Renal pelvis (tissue), 4 donors: Measurements from ENCODE around the gene COPS4. TPM values are rescaled to one million over a fixed set of nuclear protein-coding genes. Genes with fewer than 3 reads are reported as not detected.
"Not testable (repeated sequence)": the region's sequence is repeated elsewhere in the genome, so short reads cannot be mapped to it uniquely, and the experiment has no call there.

Experiments used
- DNase-seq: peaks from one replicate; pipeline ENCODE4 v3.0.0-alpha.2; 2013
- polyA plus RNA-seq, 3 donors: library from polyadenylated mRNA; unstranded; fragments of 120-200 nt; gene quantifications; one replicate each; pipeline ENCODE4 v1.2.1, GENCODE V29; 2013; ENCODE audit not compliant: insufficient read length in 3 of 3

Gene COPS4
- polyA plus RNA-seq, 3 donors, result 71.6 to 80.7 (median 75.2) TPM

DNA sequence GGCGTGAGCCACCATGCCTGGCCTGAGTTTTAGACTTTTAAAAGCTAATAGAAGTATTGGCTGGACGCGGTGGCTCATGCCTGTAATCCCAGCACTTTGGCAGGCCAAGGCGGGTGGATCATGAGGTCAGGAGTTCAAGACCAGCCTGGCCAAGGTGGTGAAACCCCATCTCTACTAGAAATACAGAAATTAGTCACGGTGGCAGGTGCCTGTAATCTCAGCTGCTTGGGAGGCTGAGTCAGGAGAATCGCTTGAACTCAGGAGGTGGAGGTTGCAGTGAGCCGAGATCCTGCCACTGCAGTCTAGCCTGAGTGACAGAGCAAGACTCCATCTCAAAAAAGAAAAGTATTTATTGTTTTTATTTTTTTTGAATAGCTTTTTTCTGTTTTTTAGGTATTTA lies 39.8 kb downstream of the COPS4 start:
- DNase-seq, result not testable (repeated sequence)

DNA sequence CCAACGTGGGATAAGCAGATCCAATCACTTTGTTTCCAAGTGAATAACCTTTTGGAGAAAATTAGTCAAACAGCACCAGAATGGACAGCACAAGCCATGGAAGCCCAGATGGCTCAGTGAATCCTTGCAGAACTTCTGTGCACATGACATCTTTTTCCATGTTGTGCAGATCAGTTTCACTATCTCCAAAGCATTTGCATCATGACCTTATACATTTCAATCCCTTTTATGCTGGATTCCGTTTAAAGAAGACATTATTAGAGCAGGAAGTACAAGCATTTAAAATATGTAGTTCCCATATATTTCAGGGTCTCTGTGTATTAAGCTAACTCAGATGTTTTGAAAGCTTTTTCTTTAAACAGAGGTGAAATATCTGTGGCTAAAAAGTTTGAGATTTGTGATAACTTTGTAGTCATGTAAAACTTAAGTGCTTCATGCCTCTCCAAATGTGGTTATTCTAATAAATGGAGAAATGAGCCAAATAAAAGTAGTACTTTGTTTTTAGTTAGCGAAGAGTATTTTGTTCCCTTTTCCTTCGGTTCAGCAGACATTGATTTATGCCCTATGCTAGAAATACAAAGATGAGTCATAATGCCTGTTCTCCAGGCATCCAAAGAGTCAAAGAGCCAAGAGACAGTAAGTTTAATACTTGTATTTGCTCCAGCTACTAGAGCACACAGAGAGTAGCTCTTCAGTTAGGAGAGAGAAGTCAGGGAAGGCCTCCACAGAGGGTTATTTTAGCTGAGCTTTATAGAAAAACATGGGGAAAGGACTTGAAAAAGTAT lies 40.5 kb downstream of the COPS4 start:
- DNase-seq, result no peak

DNA sequence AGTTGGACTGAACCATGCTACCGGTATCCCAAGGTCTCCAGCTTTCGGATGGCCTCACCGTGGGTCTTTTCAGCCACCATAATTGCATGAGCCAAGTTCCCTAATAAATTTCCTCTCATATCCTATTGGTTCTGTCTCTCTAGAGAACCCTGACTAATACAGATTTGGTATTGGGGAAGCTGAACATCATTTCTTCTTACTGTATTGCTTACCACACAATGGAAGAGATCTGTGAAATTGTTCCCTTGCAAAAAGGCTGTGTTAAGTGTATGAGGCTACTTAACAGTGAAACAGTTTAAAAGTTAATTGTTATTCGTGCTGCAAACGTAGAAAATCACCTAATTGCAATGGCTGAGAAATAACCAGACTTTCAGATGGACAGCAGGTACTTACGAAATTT lies 45.6 kb downstream of the COPS4 start:
- no peak for DNase-seq

DNA sequence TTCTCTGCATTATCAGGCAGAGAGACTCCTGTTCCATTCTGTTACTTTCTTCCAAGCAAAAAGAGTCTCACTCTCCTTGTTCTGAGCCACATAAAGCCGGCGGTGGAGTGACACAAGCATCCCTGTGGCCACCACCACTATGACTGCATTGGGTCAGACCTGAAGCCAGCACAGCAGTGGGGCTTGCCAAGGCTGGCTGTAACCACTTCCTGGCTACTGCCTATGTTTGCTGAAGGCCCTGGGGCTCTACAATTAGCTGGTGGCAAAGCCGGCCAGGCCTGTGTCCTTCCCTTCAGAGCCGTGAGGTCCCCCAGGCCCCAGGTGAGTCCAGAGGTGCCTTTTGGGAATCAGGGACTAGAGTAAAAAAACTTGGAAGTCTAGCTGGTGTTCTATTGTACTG lies 47.8 kb downstream of the COPS4 start:
- no peak for DNase-seq

DNA sequence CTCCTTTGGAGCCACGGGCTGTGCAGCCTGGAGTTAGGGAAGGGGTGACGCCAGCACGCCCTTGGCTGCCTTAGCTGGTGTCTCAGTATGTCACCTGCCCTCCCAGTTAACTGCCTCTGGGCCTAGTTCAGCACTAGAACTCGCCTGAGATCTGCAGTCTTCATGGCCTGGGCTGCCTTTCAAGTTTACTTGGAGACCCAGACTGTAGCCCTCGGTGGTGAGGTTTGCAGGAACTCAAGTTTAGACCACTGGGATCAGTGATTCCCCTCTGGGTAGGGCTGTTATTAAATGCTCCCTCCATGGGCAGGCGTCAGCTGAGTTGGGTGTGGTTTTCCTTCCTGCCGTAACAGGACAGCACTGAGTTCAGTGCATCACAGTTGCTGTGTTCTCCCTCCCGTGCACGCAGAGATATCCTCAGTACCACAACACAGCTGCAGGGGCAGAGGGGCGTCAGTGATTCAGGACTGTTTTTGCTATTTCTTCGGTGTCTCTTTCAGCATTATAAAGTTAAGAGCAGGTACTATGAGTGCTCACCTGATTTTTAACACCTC lies 49.0 kb downstream of the COPS4 start:
- no peak for DNase-seq

DNA sequence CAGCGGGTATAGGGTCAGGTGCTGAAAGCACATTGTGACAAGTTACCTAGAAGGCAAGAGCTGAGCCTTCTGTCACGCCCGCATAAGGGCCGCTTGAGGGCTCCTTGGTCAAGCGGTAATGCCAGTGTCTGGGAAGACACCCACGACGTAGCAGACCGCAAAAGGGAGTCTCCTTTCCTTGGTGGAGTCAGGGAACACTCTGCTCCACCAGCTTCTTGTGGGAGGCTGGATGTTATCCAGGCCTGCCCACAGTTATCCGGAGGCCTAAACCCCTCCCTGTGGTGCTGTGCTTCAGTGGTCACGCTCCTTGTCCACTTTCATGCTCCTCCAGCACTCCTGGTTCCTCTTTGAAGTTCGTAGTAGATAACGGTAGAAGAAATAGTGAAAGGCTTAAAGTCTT lies 50.0 kb downstream of the COPS4 start:
- not testable (repeated sequence) for DNase-seq

DNA sequence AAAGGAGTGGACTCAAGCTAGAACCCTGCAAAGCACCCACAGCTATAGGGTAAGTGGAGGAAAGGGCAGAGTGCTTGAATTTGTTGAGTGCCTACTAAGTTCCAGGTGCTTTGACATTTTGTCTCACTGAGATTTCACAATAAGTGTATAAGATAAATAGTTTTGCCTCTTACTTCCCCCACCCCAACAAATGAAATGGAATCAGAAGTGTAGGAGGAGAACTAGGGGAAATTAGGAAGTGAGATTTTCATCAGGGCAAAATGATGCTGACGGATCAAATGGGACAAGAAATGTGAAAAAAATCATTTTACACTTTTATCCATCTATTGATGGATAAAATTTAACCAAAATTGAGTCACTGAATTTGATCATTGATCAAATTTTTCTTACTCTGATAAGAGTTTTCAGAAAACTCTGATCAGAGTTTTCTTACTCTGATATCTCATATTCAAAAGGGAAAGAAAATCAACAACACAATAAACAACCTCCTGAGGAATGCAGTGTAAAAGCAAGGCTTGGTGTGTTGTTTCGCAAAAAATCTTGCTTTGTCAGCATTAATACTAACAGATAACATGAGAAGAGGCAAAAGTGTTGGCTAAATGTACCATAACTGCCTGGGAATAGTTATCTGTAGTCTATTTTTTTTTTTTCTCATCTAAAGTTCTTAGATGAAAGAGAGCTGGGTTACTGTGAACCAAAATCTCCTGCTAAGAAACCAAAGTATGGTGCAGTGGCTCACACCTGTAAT lies 54.6 kb downstream of the COPS4 start:
- DNase-seq, result no peak

DNA sequence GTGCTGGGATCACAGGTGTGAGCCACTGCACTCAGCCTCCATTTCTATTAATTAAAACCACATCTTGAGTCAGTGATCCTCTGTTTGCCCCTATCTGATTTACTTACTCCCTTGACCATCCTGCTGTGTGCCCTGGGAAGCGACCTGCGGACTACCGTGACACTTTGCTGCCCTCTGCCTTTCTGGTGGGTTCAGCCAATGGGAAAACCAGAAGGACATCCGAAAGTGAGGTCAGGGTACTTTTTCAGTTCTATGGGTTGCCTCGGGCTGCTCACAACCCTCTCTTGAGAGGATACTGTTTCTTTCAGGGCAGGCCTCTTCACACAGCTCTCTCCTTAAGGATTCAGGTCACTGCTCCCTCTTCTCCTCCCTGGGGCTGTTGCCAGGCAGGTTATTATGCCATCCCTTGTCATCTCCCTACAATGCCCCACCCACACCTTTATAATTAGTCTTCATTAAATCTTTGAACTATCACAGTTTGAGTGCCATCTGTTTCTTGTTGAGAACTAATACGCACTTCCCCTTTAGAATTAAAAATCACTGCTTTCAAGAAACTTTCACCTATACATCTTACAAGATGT lies 58.2 kb downstream of the COPS4 start:
- no peak for DNase-seq

DNA sequence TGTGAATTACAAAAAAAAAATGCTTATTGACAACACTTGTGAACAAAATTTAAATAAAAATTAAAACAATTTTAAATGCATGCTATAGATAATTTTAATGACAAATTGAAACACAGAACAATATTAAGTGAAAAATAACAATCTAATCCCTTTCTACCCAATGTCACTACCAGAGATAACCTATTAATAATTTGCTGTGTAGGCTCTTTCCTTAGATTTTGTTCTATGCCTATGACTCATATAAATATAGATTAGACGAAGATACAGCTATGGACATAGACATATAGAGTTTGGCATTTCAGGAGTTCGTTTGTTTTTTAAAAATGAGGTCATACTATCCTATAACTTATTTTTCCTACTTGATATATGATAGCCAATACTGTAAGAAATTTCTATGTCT lies 61.4 kb downstream of the COPS4 start:
- no peak for DNase-seq

DNA sequence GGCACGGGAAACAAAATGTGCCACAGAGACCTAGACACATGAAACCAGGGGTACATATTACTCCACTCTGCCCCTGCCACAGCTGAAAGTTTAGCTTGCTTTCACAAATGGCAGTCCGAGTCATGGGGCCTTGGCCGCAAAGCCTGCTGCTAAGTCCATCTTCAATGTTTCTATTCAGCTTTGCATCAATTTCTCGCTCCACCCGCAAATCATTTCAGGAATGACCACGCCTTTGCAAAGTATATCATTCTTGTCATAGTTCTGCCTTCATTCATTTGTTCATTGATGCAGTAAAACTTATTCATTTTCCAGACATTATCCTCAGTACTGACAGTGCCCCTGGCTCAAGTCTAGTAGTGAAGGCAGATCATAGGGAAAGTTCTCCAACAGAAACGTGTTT lies 70.0 kb downstream of the COPS4 start:
- DNase-seq, result no peak

DNA sequence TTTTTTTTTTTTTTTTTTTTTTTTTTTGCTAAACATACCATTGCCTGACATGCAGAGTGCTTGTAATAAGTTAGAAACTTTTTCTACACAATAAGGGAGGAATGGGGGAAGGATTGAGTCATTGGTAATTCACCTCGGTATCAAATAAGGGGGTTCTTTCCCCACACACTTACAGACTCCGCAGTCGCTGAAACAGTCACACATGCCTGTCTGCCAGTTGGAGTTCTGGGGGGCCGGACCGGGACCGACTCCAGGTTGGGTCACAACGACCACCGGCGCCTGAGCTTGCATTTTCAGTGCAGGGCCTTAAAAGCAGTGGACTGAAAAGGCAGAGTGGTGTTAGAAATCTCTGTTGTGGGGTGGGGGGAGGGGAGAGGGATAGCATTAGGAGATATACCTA lies 72.6 kb downstream of the COPS4 start:
- no peak for DNase-seq

DNA sequence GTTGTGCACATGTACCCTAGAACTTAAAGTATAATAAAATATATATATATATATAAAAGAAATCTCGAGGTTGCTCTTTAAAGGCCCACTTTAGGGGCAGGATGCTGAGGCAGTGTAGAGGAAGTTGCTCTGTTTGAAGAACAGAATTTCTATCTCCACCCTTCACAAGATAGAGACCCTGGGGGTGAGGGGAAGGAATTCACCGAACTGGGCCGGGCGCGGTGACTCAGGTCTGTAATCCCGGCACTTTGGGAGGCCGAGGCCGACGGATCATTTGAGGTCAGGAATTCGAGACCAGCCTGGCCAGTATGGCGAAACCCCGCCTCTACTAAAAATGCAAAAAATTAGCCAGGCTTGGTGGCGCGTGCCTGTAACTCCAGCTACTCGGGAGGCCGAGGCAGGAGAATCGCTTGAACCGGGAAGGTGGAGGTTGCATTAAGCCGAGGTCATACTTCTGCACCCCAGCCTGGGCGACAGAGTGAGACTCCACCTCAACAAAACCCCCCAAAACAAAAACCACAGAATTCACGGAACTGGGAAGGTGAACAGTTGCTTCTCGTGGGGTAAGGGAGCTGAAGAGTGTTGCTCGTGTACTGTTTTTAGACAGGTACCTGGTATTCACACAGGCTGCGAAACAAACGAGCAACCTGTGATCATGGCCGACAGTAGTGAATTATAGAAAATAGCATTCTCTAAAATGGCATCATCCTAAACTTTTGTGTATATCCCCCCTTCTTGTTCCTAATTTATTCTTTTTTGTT lies 73.3 kb downstream of the COPS4 start:
- DNase-seq, result no peak

DNA sequence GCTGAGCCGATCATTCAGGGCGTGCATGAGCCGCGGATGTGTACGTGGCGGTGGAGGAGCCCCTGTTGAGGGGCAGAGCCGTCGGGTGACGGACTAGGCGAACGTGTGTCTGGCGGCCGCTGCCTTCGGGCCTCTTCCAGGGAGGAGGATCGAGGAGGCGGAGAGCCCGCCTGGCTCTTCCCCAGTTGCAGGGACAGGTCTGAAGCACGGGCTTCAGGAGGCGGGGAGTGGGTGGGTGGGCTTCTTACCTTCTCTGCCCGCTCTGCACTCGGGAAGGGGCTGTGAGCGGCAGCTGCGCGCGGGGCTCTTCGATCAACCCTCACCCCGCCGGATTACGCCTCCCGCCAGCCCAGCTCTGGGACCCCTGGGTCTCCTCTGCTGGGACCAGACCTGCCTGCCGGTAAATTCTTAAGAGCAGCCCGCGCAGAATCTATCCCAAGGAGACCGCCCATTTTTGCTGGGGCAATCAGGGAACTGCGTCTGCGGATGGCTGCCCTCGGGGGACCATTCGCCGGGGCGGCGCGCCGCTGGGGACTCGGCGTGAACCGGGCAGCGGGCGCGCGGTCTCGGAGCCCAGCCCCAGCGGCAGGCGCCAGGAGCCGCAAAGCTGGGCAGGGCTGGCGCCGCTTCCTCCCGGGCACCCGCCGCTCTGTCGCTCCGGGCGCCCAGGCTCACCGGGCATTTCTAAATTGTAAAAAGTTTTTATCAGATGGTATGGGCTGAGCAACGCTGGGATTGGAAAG lies 74.7 kb downstream of the COPS4 start:
- DNase-seq, result peak; percentile 48

DNA sequence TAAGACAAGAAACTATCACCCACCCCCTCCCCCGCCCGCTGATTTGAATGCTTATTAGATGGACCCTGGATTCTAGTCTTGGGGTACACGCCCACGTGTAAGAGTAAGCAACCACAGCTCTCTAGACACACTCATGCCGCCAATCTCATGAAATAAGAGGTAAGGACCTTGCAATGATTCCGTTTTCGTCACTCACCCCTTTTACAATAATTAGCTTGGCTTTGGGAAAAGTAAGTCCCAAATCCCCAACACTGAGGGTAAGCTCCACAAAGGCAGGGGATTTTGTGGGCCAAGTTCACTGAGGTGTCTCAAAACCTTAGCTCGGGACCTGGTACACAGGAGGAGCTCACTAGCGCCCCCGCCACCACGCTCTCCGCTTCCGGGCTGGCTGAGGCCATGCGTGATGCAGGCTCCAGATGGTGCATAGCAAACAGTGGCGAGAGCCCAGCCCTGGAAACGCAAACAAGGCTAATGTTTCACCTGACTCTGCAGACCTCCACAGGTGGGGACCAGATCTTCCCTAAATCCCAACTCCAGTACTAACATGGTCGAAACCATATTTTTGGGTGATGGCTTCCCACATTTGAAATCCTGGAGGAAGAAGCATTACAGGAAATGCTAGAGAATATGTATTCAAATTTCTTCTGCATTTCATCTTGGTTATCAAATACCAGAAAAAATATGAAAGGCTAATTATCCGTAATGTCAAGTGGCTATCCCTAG lies 75.4 kb downstream of the COPS4 start:
- DNase-seq, result peak; percentile 81

DNA sequence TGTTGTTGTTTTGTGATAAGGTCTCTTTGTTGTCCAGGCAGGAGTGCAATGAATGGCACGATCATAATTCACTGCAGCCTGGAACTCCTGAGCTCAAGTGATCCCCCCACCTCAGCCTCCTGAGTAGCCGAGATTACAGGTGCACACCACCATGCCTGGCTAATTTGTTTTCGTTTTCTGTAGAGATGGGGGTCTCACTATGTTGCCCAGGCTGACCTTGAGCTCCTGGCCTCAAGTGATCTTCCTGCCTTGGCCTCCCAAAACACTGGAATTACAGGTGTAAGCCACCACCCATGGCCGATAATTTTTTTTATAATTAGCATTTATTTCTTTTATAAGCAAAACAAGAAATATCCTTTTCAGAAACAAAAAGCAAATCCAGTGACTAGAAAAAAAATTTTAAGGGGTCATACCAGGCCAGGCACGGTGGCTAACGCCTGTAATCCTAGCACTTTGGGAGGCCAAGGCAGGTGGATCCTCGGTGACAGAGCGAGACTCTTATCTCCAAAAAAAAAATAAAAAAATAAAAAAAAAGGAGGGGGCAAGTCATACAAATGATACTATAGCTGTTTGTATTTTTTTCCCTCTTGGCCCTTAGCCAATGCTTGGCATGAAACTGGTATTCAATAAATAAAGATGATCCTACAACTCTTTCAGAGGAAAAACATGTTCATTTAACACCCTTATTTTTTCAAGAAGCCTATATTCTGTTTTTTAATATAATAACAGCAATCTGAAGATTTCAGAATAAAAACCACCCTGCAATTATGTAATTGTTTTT lies 76.2 kb downstream of the COPS4 start:
- DNase-seq, result no peak

DNA sequence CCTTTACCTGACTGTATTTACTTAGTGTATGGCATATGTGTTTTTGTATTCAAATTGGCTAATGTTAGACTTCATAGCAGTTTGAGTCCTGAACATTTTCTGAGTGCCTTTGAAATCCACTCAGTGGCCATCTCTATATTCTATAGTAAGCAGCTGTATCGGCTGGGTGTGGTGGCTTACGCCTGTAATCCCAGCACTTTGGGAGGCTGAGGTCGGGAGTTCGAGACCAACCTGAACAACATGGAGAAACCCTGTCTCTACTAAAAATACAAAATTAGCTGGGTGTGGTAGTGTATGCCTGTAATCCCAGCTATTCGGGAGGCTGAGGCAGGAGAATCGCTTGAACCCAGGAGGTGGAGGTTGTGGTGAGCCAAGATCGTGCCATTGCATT lies 76.8 kb downstream of the COPS4 start:
- not testable (repeated sequence) for DNase-seq

DNA sequence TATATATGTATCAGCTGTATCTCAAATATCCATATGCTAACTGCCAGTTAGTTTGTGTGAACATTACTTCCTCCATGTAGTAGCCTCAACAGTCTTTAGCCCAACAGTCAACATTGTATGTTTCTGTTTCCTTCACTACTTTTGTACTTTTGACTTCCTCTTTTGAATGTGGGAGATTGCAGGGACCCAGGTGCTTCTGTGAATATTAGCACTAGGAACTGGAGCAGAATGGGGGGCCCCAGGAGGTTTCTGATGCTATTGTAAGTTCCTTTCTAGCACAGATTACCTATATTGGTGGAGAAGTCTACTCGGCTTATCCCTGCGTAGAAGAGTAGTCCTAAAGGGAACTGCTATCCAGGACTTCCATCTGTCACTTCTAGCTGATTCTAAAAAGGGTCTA lies 77.2 kb downstream of the COPS4 start:
- DNase-seq, result no peak

DNA sequence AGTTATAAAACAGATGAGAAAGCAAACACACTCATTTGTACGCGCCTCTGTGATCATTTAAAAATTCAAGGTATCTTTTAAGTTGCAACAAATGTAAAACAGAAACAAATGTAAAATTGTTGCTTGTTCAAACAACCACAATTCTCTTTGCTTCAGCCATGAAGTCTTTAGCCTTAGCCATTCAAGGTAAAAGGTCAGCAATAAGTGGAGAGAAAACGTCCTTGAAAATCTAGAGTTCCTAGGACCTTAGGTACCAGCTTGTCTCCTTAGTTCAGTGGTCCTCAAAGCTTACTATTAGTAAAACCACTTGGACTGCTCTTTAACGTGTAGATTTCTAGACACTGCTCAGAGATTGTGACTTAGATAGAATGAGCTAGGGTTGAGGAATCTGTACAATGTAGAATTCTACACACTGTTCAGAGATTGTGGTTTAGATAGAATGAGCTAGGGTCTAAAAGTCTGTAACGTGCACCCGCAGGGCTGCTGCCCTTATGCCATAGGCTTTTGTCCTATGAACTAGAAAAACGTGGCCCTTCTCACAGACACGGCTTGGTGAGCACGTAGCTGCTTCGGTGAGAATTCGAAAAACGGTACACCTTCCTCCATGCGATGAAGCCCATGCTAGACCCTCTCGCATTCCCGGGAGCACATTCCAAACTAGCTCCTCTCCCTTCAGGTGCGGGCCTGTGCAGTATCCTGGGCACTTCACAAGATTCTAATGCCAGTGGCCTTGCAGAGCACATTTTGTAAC lies 77.9 kb downstream of the COPS4 start:
- DNase-seq, result no peak

DNA sequence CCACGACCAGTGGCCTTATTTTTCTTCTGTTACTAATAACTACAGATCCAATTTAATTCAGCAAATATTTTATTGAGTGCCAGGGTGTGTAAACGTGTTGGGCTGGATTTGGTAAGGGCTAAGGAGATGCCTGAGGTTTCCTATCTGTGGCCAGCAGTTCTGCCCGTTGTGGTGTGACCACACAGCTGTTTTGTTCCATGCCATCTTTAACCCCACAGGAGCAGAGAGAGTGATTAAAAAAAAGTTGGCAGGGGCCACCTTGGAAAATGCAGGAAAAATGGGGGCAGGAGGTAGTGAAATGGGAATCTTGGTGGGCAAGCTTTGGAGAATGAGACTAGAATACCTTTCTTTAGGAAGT lies 78.4 kb downstream of the COPS4 start:
- DNase-seq, result no peak
